ENCODE measurements around the gene PRPH2. TPM values are rescaled to one million over a fixed set of nuclear protein-coding genes. Genes with fewer than 3 reads are reported as not detected.

The PRPH2 gene
- 1 to 10 TPM; 1.8 to 3.8 (median 3.2) TPM for polyA plus RNA-seq (ENCODE audit: insufficient read length in 3 of 3)

GRCh38 chr6:42722497-42722896 is at the start of gene PRPH2:
TSS of gene PRPH2 (minus strand) at chr6:42722597. CDS start at chr6:42722334, 263 bp downstream.
- no peak for DNase-seq (ENCODE audit: low read depth in 3 of 3, low spot score in 2 of 3)

GRCh38 chr6:42771741-42772100 is 49.3 kb upstream of the PRPH2 start:
- DNase-seq (ENCODE audit: low read depth in 3 of 3, low spot score in 2 of 3), result no peak

DNA sequence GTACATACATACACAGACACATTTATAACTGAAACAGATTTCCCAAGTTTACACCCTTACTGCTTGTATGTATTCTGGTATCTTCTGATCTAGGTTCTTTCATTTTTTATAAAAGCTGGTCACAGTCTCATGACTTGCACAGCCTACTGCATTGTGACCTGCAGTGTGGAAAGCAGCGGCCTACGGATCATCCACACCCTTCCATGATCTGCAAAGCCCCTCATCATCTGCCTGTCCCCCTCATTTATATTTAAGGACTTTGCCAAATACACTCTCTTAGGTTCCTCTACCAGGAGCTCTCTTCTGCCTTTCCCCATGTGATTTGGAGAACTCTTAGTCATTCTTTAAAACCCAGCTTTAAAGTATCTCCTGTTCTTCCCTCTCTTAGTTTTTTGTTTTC is 47.4 kb upstream of the PRPH2 start:
- no peak for DNase-seq (ENCODE audit: low read depth in 3 of 3, low spot score in 2 of 3)

- DNase-seq (ENCODE audit: low read depth in 3 of 3, low spot score in 2 of 3), result no peak
Observed at GRCh38 chr6:42769051-42769450, 46.7 kb upstream of the PRPH2 start.

DNA sequence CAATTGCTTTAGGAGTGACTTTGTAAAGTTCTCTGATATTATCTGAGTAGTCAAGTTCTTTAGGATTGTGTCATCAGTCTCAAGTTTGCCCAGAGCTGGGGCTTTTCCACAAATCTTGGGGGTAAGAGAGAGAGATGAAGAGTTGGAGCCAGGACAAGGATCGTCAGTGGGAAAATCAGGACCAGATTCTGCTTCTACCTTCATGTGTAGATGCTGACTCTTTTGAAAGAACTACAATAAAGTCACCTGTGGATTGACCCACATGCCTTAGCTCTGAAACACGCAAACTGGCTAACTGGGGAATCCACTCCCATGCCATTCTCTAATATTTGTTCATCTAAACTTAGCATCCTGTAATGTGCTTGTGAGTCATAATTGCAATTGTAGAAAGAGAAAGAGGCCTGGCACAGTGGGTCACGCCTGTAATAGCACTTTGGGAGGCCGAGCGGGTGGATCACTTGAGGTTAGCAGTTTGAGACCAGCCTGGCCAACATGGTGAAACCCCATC is 43.8 kb upstream of the PRPH2 start:
- DNase-seq (ENCODE audit: low read depth in 3 of 3, low spot score in 2 of 3), result no peak

DNA sequence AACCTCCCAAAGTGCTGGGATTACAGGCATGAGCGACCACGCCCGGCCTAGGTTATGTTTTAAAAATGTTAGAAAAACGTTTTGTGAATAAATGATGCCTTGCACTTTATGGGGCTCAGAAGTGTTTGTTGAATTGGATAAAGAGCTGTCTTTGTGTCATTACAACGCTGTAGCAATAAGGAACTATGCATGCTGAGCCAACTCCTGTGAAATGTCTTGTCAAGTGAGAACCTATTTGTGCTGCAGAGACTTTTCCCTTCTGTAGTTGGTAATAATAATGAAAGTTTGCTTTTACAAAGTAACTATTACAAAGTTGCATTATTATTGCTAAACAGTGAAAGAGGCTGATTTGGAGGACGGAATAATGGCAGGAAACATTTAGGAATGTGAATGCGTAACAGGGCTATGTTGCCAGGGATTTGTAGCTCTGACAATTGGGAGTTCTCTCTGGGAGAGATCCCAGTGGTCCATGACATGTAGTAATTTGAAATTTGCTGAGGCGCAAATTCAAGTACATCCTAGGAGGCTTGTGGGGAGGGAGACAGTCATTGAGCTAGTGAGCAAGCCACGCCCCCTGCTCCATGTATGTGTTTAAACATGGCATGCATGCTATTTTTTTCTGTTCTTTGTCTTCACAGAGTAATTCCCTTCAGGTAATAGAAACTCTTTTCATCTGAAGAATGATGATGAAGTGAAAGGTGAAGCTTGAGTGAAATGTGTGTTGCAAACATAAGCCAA is 42.7 kb upstream of the PRPH2 start:
- DNase-seq (ENCODE audit: low read depth in 3 of 3, low spot score in 2 of 3), result no peak

DNA sequence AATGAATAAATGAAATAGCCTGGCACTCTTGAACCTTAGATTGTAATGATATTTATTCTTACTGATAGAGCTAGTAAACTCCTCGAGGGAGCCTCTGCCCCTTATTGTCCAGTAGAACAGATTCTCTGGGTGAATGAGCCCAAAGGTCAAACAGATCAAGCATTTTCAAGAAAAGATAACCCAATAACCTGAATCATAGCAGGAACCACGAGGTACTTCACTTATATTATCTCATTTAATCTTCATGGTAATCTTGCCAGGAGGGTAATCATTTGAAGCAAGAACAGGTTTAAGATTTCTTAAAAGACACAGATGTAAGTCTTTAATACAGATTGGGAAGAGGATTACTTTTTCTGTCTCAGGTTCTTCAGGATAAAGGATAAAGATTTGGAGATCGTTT is 40.6 kb upstream of the PRPH2 start:
- no peak for DNase-seq (ENCODE audit: low read depth in 3 of 3, low spot score in 2 of 3)

GRCh38 chr6:42762426-42762859 is 40.0 kb upstream of the PRPH2 start:
- no peak for DNase-seq (ENCODE audit: low read depth in 3 of 3, low spot score in 2 of 3)

- DNase-seq (ENCODE audit: low read depth in 3 of 3, low spot score in 2 of 3), result no peak
Observed at GRCh38 chr6:42761287-42762067, 39.1 kb upstream of the PRPH2 start.

GRCh38 chr6:42758756-42759430 is 36.5 kb upstream of the PRPH2 start:
- no peak for DNase-seq (ENCODE audit: low read depth in 3 of 3, low spot score in 2 of 3)

DNA sequence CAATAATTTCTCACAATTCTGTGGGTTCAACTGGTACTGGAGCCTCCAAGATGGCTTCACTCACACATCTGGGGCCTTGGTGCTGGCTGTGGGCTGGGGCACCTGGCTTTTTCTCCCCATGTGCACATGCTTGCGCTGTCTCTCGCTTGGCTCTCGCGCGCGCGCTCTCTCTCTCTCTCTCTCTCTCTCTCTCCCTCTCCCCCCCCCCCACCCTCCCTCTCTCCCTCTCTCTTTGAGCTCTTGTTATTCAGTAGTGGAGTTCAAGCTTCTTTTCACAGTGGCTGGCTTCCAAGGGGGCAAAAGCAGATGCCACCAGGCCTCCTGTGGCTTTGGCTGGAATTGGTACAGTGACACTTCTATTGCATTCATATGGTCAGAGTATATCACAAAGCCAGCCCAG is 34.3 kb upstream of the PRPH2 start:
- DNase-seq (ENCODE audit: low read depth in 3 of 3, low spot score in 2 of 3), result no peak

GRCh38 chr6:42754759-42755158 is 32.4 kb upstream of the PRPH2 start:
- no peak for DNase-seq (ENCODE audit: low read depth in 3 of 3, low spot score in 2 of 3)

DNA sequence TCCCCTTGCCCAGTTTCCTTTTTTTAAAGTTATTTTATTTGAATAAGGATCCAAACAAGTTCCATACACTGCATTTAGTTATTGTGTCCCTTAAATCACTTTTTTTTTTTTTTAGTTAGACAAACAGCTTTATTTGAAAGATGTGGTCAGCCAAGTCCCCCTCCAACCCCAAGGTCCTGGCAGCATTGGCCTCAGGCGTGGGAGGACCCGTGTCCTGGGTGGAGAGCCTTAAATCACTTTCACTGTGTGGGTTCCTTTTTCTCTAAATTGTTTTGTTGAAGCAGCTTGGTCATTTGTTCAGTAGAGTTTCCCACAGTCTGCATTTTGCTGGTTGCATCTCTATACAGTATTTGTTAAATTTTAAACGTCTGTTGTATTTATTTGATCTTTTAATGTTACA is 28.7 kb upstream of the PRPH2 start:
- no peak for DNase-seq (ENCODE audit: low read depth in 3 of 3, low spot score in 2 of 3)

DNA sequence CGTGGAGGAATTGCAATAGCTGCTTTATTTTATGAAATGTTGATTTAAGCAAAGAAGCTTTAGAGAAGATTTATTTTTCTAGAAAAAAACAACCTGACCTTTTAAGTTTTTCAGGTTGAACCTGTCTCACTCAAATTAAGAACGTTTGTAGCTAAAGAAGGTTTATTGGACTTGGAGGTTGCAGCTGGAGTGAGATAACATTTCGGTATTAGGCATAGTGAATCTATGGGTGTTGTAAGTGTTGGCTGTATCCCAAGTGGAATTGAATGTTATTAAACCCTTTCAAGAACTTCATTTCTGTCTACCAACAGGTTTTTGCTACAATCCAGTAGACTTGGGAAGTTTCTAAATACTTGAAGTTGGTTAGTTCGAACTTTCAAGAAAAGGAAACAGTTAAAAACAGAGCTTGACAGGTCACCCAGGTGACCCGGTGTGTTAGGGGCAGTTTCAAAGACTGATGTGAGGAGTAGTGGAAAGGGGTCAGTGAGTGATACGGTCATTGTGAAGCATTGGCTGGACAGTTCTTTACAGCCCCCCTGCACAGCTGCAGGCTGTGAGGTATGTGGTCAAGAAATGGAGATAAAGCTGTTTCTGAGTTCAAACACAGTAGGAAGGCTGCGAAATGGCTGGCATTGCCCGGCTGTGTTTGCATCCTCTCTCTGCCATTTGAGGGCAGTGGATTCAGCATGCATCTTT is 26.0 kb upstream of the PRPH2 start:
- DNase-seq (ENCODE audit: low read depth in 3 of 3, low spot score in 2 of 3), result no peak

DNA sequence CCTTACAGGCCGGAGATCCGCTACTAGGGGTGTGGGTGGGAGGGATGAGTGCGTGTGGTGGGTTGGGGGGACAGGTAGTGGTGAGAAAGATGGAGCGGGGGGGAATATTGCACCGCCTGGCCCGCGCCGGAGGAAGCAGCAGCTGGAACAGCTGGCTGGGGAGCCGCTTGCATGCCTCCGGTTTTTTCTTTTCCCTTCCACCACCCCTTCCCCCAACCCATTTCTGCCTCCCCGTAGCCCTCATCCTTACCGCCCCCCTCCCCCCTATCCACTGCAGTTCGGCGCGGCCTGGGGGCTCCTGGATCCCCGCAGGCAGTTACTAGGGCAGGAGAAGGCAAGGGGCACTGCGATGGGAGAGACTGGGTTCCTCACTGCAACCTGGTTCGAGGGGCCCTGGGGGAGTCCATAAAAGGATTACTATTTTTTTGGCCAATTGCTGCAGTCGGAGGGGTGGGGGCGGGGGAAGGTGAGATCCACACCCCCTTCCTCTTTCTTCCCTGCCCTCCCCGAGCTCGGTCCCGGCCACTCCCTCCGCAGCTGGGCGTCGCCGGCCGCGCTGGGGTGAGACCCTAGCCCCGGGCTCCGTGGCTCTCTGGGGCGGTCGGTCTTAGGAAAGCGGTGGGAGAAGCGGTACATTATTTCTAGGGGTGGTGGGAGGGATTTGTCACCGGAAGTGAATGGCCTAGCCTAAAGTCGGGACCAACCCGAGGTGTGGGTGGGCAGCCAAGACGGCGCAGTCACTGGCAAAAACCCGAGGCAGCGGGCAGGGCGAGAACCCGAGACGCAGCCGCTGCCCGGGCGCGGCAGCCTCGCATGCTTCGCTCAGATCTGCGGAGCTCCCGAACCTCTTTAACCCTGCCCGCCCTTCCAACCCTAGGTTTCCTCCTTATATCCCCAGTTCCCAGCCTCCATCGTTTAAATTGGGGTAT is 24.3 kb upstream of the PRPH2 start:
- peak in 1 of 3 donors; percentile 69 for DNase-seq (ENCODE audit: low read depth in 3 of 3, low spot score in 2 of 3)

DNA sequence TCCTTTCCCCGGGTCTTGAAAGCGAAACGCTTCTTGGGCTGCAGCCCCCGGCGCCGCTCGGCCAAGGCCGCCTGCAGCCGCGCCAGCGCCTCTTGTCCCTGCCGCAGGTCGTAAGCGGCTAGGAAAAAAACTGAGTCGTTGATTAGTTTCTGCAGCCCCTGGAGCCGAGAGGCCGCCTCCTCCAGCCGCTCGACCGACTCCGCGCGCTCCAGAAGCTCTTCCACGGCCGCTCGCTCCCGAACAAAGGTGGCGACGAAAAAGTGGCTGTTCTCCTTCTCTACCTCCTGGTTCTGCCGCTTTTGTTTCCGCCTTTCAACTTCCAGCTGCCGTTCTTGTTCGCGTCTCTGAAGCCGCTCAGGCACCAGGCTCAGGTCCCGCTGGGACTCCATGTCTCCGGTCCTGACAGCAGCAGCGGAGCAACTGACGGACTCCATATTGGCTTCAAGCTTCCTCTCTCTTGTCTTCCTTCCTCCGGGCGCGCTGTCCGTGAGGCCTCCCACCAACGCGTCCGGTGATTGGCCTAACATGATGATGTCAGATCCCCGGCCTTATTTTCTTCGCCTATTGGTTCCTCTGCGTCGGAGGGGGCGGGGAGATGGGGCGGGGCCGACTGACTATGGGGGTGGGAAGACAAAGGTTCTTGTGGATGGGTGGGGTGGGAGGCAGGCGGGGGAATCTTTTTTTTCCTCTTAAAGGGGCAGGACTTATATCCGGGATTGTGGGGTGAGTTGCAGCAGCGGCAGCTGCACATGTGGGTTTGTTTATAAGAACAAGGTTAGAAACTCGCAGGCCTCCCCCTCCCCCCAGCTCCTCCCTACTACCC is 23.5 kb upstream of the PRPH2 start, which contains the start of gene TBCC:
TBCC (minus strand) TSS at position 464 of the 823 bp plus-strand sequence; CDS start at position 434, 30 bp downstream.
- DNase-seq (ENCODE audit: low read depth in 3 of 3, low spot score in 2 of 3), result peak in 2 of 3 donors; percentile 95 to 97

GRCh38 chr6:42745083-42745639 is 22.8 kb upstream of the PRPH2 start:
- DNase-seq (ENCODE audit: low read depth in 3 of 3, low spot score in 2 of 3), result no peak

GRCh38 chr6:42744351-42744893 is 22.0 kb upstream of the PRPH2 start:
- no peak for DNase-seq (ENCODE audit: low read depth in 3 of 3, low spot score in 2 of 3)

Measured in right renal cortex interstitium (tissue), 3 donors.